GM23338 (cell line): ENCODE results near the gene TMIE.

Experiments
- CREB1 ChIP-seq: fragments of 250-450 bp; sonication (Bioruptor Pico); IDR thresholded peaks from 2 replicates; pipeline ENCODE4 v1.5.0; 2020; ENCODE audit warnings: low read depth, mild to moderate bottlenecking, moderate library complexity
- EZH2 ChIP-seq: fragments of 200-600 bp; sonication (generic); IDR thresholded peaks from one replicate; pipeline ENCODE4 v1.8.0; 2017; ENCODE audit warnings: antibody characterized with exemption, mild to moderate bottlenecking, low read depth; ENCODE audit not compliant: unreplicated experiment
- EZH2phosphoT487 ChIP-seq: fragments of 200-600 bp; sonication (generic); IDR thresholded peaks from one replicate; pipeline ENCODE4 v1.8.1; 2018; ENCODE audit warnings: antibody characterized with exemption; ENCODE audit not compliant: unreplicated experiment
- JUNB ChIP-seq: IDR thresholded peaks from one replicate; pipeline ENCODE4 v1.6.1; 2016; ENCODE audit warnings: antibody characterized with exemption; ENCODE audit not compliant: unreplicated experiment
- NANOG ChIP-seq: IDR thresholded peaks from 2 replicates; pipeline ENCODE4 v1.6.1; 2016; ENCODE audit warnings: antibody characterized with exemption, borderline replicate concordance
- POLR2AphosphoS5 ChIP-seq: IDR thresholded peaks from 2 replicates; pipeline ENCODE4 v1.6.1; 2016; ENCODE audit warnings: antibody characterized with exemption, low read depth
- STAT1 ChIP-seq: IDR thresholded peaks from one replicate; pipeline ENCODE4 v1.6.1; 2016; ENCODE audit warnings: antibody characterized with exemption; ENCODE audit not compliant: unreplicated experiment
- ZNF114 ChIP-seq: fragments of 250-450 bp; sonication (Bioruptor Pico); IDR thresholded peaks from 2 replicates; pipeline ENCODE4 v1.5.0; 2020; ENCODE audit warnings: mild to moderate bottlenecking, moderate library complexity
- ZNF331 ChIP-seq: fragments of 250-450 bp; sonication (Bioruptor Pico); IDR thresholded peaks from 2 replicates; pipeline ENCODE4 v1.5.0; 2020; ENCODE audit warnings: low read depth, mild to moderate bottlenecking, moderate library complexity
- TF ChIP-seq, protein P1 (sequence below), 2 experiments: fragments of 200-600 bp in 1 of 2; sonication (generic) in 1 of 2; conservative IDR thresholded peaks; 2 replicates each; pipeline versions ENCODE4 v1.5.1 to v1.6.1; 2016 to 2017; ENCODE audit warnings: antibody characterized with exemption in 2 of 2, low read depth in 2 of 2, mild to moderate bottlenecking in 2 of 2, moderate library complexity in 1 of 2
- TF ChIP-seq, protein P2 (sequence below): IDR thresholded peaks from 2 replicates; pipeline ENCODE4 v1.6.1; 2016; ENCODE audit warnings: antibody characterized with exemption
- TF ChIP-seq, protein P3 (sequence below): IDR thresholded peaks from one replicate; pipeline ENCODE4 v1.6.1; 2018; ENCODE audit warnings: antibody characterized with exemption; ENCODE audit not compliant: unreplicated experiment

DNA sequence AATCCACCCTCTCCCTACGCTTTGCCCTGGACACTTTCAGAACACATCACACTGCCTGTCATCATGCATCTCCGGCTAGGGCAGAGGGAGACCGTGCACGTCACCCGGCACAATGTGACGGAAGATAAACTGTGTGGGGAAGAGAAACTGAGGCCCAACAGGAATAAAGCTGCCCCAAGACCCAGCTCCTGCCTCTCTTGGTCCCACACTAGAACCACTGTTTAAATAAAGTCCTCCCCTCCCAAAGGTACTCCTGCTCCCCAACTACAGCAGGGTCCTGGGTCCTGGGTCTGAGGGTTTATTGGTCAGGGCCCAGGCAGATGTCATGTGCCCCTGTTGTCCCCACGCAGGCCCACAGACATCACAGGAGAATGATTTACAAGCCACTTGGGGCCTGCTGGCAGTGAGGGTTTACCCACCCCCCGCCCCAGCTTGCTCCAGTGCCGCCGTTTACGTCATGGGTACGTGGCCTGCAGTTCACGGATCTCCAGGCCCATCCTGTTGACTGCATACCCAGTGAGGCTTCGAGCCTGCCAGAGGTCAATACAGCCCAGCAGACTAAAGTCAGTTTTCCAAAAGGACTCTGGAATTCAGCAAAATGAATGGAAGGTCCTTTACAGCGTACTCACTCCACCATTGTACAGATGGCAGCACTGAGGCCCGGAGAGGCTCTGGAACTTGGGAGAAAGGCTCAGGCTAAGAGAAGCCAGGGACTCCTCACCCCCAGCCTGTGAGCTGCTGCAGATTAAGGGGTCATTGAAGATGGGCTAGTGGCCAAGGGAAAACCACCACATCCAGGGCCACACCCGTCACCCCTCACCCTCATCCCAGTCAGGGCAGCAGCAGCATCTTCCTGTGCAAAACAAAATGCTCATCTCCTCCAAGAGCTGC, 30.9 kb upstream of the TMIE start:
- TF ChIP-seq, protein P1, sequence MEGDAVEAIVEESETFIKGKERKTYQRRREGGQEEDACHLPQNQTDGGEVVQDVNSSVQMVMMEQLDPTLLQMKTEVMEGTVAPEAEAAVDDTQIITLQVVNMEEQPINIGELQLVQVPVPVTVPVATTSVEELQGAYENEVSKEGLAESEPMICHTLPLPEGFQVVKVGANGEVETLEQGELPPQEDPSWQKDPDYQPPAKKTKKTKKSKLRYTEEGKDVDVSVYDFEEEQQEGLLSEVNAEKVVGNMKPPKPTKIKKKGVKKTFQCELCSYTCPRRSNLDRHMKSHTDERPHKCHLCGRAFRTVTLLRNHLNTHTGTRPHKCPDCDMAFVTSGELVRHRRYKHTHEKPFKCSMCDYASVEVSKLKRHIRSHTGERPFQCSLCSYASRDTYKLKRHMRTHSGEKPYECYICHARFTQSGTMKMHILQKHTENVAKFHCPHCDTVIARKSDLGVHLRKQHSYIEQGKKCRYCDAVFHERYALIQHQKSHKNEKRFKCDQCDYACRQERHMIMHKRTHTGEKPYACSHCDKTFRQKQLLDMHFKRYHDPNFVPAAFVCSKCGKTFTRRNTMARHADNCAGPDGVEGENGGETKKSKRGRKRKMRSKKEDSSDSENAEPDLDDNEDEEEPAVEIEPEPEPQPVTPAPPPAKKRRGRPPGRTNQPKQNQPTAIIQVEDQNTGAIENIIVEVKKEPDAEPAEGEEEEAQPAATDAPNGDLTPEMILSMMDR (conservative IDR thresholded peaks at IDR 0.05; ENCODE audit: low read depth in 2 of 2), result no peak
- TF ChIP-seq EZH2 (no peak), POLR2AphosphoS5 (no peak), ZNF114 (CRISPR knock-in tag) (no peak), EZH2phosphoT487 (no peak), ZNF331 (CRISPR knock-in tag) (no peak), CREB1 (CRISPR knock-in tag) (no peak), JUNB (no peak), NANOG (no peak), STAT1 (no peak)
- TF ChIP-seq, protein P2, sequence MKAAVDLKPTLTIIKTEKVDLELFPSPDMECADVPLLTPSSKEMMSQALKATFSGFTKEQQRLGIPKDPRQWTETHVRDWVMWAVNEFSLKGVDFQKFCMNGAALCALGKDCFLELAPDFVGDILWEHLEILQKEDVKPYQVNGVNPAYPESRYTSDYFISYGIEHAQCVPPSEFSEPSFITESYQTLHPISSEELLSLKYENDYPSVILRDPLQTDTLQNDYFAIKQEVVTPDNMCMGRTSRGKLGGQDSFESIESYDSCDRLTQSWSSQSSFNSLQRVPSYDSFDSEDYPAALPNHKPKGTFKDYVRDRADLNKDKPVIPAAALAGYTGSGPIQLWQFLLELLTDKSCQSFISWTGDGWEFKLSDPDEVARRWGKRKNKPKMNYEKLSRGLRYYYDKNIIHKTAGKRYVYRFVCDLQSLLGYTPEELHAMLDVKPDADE, result no peak
- TF ChIP-seq, protein P3, sequence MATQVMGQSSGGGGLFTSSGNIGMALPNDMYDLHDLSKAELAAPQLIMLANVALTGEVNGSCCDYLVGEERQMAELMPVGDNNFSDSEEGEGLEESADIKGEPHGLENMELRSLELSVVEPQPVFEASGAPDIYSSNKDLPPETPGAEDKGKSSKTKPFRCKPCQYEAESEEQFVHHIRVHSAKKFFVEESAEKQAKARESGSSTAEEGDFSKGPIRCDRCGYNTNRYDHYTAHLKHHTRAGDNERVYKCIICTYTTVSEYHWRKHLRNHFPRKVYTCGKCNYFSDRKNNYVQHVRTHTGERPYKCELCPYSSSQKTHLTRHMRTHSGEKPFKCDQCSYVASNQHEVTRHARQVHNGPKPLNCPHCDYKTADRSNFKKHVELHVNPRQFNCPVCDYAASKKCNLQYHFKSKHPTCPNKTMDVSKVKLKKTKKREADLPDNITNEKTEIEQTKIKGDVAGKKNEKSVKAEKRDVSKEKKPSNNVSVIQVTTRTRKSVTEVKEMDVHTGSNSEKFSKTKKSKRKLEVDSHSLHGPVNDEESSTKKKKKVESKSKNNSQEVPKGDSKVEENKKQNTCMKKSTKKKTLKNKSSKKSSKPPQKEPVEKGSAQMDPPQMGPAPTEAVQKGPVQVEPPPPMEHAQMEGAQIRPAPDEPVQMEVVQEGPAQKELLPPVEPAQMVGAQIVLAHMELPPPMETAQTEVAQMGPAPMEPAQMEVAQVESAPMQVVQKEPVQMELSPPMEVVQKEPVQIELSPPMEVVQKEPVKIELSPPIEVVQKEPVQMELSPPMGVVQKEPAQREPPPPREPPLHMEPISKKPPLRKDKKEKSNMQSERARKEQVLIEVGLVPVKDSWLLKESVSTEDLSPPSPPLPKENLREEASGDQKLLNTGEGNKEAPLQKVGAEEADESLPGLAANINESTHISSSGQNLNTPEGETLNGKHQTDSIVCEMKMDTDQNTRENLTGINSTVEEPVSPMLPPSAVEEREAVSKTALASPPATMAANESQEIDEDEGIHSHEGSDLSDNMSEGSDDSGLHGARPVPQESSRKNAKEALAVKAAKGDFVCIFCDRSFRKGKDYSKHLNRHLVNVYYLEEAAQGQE, result no peak
